ENCODE data around the gene NAGPA.

The NAGPA gene

GRCh38 chr16:5022521-5022920 lies 11.2 kb downstream of the NAGPA start:
- no peak for TF ChIP-seq CTCF (IDR thresholded peaks at IDR 0.05; ENCODE audit: insufficient read depth, low read length, poor library complexity, severe bottlenecking)
- Histone ChIP-seq H3K27me3 (replicated peaks; ENCODE audit: control insufficient read depth, insufficient read depth, low read length) (no peaks in the 10 kb centered on the region), H3K4me3 (replicated peaks; ENCODE audit: low read depth, low read length) (no peak overlapping the region), H3K36me3 (ENCODE audit: control insufficient read depth, insufficient read depth, low read length) (0 out of 2 replicates have a peak, but pooled peaks cover 1% of the 10 kb centered on the region)
- DNase-seq (ENCODE audit: extremely low read depth, insufficient read length) = no peak

GRCh38 chr16:5020551-5020950 lies 13.2 kb downstream of the NAGPA start:
- DNase-seq (ENCODE audit: extremely low read depth, insufficient read length) = no peak
- H3K36me3 ChIP-seq (ENCODE audit: control insufficient read depth, insufficient read depth, low read length) = no peaks in the 10 kb centered on the region
- no peak for TF ChIP-seq CTCF (IDR thresholded peaks at IDR 0.05; ENCODE audit: insufficient read depth, low read length, poor library complexity, severe bottlenecking)
- no peaks in the 10 kb centered on the region for H3K27me3 ChIP-seq (replicated peaks; ENCODE audit: control insufficient read depth, insufficient read depth, low read length)
- H3K4me3 ChIP-seq (replicated peaks; ENCODE audit: low read depth, low read length) = no peak overlapping the region

GRCh38 chr16:5019775-5020174 lies 14.0 kb downstream of the NAGPA start:
- TF ChIP-seq CTCF (IDR thresholded peaks at IDR 0.05; ENCODE audit: insufficient read depth, low read length, poor library complexity, severe bottlenecking) = no peak
- no peak overlapping the region for H3K4me3 ChIP-seq (replicated peaks; ENCODE audit: low read depth, low read length)
- no peak for DNase-seq (ENCODE audit: extremely low read depth, insufficient read length)
- no peaks in the 10 kb centered on the region for H3K36me3 ChIP-seq (ENCODE audit: control insufficient read depth, insufficient read depth, low read length)
- no peaks in the 10 kb centered on the region; the same call in 1 of the 2 replicates for H3K27me3 ChIP-seq (replicated peaks; ENCODE audit: control insufficient read depth, insufficient read depth, low read length)

- no peak for TF ChIP-seq CTCF (IDR thresholded peaks at IDR 0.05; ENCODE audit: insufficient read depth, low read length, poor library complexity, severe bottlenecking)
- no peak for DNase-seq (ENCODE audit: extremely low read depth, insufficient read length)
Observed at GRCh38 chr16:5018793-5019192, 14.9 kb downstream of the NAGPA start.

GRCh38 chr16:5017678-5017969 lies 16.1 kb downstream of the NAGPA start:
- Histone ChIP-seq H3K27me3 (replicated peaks; ENCODE audit: control insufficient read depth, insufficient read depth, low read length) (no peaks in the 10 kb centered on the region; the same call in 1 of the 2 replicates), H3K4me3 (replicated peaks; ENCODE audit: low read depth, low read length) (no peak overlapping the region), H3K36me3 (ENCODE audit: control insufficient read depth, insufficient read depth, low read length) (no peaks in the 10 kb centered on the region)
- no peak for DNase-seq (ENCODE audit: extremely low read depth, insufficient read length)
- TF ChIP-seq CTCF (IDR thresholded peaks at IDR 0.05; ENCODE audit: insufficient read depth, low read length, poor library complexity, severe bottlenecking) = no peak

More at GRCh38 chr16:5018793-5019192, 14.9 kb downstream of the NAGPA start:
- Histone ChIP-seq H3K36me3 (ENCODE audit: control insufficient read depth, insufficient read depth, low read length) (no peaks in the 10 kb centered on the region), H3K27me3 (replicated peaks; ENCODE audit: control insufficient read depth, insufficient read depth, low read length) (no peaks in the 10 kb centered on the region; the same call in 1 of the 2 replicates), H3K4me3 (replicated peaks; ENCODE audit: low read depth, low read length) (no peak overlapping the region)

GRCh38 chr16:5016967-5017677 lies 16.6 kb downstream of the NAGPA start:
- Histone ChIP-seq H3K36me3 (ENCODE audit: control insufficient read depth, insufficient read depth, low read length) (no peaks in the 10 kb centered on the region), H3K27me3 (replicated peaks; ENCODE audit: control insufficient read depth, insufficient read depth, low read length) (no peaks in the 10 kb centered on the region; the same call in 1 of the 2 replicates), H3K4me3 (replicated peaks; ENCODE audit: low read depth, low read length) (no peak overlapping the region)
- no peak for TF ChIP-seq CTCF (IDR thresholded peaks at IDR 0.05; ENCODE audit: insufficient read depth, low read length, poor library complexity, severe bottlenecking)
- DNase-seq (ENCODE audit: extremely low read depth, insufficient read length) = no peak
